ENCODE data around the gene ADAM23.

- TF ChIP-seq CTCF (IDR thresholded peaks at IDR 0.05) (no peak), POLR2A (IDR thresholded peaks at IDR 0.05) (no peak)
These were observed 167.1 kb downstream of the ADAM23 start for GRCh38 chr2:206610451-206610850.

Measured in thyroid gland (tissue), 4 donors.